SU-DHL-6 (cell line): ENCODE measurements around the gene WWTR1.

Experiments
- EZH2phosphoT487 ChIP-seq: fragments of 200-600 bp; sonication (generic), shearing (Covaris generic); conservative IDR thresholded peaks from 2 replicates; pipeline ENCODE4 v1.6.1; 2018; ENCODE audit warnings: mild to moderate bottlenecking, antibody characterized with exemption, low read length, moderate library complexity, mixed read lengths
- TF ChIP-seq, protein P1 (sequence below): fragments of 200-600 bp; sonication (generic); IDR thresholded peaks from one replicate; pipeline ENCODE4 v1.5.1; 2017; ENCODE audit warnings: antibody characterized with exemption, mild to moderate bottlenecking, low read length, moderate library complexity; ENCODE audit not compliant: insufficient read depth, poor library complexity, severe bottlenecking

DNA sequence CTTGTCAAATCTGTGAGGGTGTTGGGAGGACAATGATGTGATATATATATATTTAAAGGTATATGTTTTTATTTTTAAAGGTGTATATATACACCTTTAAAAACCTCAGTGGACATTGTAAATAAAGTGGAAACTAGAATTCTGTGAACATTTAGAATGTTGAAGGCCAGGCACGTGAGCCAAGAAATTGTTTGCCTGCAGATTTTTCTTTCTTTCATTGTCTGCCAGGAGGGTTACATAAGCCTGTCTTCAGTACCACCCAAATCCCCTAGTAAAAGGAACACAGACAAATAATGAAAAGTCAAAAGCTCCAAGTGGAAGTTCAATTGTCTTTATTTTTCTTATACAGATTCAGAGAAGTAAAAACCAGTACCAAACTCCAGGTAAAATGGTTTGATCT, 140.9 kb downstream of the WWTR1 start:
- TF ChIP-seq, protein P1, sequence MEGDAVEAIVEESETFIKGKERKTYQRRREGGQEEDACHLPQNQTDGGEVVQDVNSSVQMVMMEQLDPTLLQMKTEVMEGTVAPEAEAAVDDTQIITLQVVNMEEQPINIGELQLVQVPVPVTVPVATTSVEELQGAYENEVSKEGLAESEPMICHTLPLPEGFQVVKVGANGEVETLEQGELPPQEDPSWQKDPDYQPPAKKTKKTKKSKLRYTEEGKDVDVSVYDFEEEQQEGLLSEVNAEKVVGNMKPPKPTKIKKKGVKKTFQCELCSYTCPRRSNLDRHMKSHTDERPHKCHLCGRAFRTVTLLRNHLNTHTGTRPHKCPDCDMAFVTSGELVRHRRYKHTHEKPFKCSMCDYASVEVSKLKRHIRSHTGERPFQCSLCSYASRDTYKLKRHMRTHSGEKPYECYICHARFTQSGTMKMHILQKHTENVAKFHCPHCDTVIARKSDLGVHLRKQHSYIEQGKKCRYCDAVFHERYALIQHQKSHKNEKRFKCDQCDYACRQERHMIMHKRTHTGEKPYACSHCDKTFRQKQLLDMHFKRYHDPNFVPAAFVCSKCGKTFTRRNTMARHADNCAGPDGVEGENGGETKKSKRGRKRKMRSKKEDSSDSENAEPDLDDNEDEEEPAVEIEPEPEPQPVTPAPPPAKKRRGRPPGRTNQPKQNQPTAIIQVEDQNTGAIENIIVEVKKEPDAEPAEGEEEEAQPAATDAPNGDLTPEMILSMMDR, result no peak
- TF ChIP-seq EZH2phosphoT487, result no peak
